Measurements from ENCODE around the gene BIRC5.

The BIRC5 gene

GRCh38 chr17:78219396-78220150 is 5.5 kb downstream of the BIRC5 start:
- H3K27ac ChIP-seq: 0 out of 2 replicates have a peak overlapping the region, but pooled peaks have one; percentile 16
- no peak for TF ChIP-seq CTCF (conservative IDR thresholded peaks at IDR 0.05)

GRCh38 chr17:78223061-78223460 is 9.0 kb downstream of the BIRC5 start:
- no peak for TF ChIP-seq CTCF (conservative IDR thresholded peaks at IDR 0.05)
- peak overlapping the region; percentile 72 for H3K27ac ChIP-seq

GRCh38 chr17:78223765-78224164 is 9.7 kb downstream of the BIRC5 start:
- no peak for TF ChIP-seq CTCF (conservative IDR thresholded peaks at IDR 0.05)
- H3K27ac ChIP-seq: peak overlapping the region; percentile 72

- H3K27ac ChIP-seq: peak overlapping the region; percentile 72
- TF ChIP-seq CTCF (conservative IDR thresholded peaks at IDR 0.05): no peak
These were observed 10.4 kb downstream of the BIRC5 start for GRCh38 chr17:78224231-78225087.

- no peak for TF ChIP-seq CTCF (conservative IDR thresholded peaks at IDR 0.05)
- peak overlapping the region; percentile 72 for H3K27ac ChIP-seq
These were observed 11.2 kb downstream of the BIRC5 start for GRCh38 chr17:78225088-78225865.

GRCh38 chr17:78226055-78226758 is 12.2 kb downstream of the BIRC5 start:
- H3K27ac ChIP-seq: peak overlapping the region; percentile 72

More at GRCh38 chr17:78226055-78226758, 12.2 kb downstream of the BIRC5 start:
- no peak for TF ChIP-seq CTCF (conservative IDR thresholded peaks at IDR 0.05)

Measured in VCaP (cell line).